Activated T-helper 1 cell treated with anti-CD3 and anti-CD28 coated beads, Interleukin-2, amount 50 U/mL, for 16 hours (primary cell): ENCODE measurements around the gene DUOXA1.

ENCODE experiments used
- DNase-seq, 2 donors: peaks; one replicate each; pipeline ENCODE4 v3.0.0-alpha.2; 2020; ENCODE audit warnings: low read depth in 1 of 2, low spot score in 1 of 2

The DUOXA1 gene, protein sequence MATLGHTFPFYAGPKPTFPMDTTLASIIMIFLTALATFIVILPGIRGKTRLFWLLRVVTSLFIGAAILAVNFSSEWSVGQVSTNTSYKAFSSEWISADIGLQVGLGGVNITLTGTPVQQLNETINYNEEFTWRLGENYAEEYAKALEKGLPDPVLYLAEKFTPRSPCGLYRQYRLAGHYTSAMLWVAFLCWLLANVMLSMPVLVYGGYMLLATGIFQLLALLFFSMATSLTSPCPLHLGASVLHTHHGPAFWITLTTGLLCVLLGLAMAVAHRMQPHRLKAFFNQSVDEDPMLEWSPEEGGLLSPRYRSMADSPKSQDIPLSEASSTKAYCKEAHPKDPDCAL

DNA sequence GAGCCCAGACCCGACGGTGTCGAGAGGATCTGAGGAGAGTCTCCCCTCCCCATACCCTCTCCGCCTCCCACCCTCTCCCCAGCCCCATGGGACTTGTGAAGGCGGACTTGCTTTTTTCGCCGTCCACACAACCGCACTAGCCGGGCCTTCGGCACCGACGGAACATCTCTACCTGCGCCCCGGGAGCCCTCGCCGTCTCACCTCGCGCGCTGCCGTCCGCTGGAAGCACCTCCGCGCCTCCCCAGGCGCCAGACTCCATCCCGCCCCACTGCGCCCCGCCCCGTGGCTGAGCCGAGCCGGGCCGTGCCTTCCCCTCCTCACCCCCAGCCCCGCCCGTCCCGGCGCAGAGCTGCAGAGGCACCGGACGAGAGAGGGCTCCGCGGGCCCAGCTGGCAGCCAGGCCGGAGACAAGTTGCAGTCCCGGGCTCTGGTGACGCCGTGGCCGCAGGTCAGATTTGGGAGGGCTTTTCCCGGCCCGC is at the start of gene DUOXA1, which contains the start of gene DUOX1:
Gene DUOXA1, minus strand, starts transcription at position 229 of the 479 bp plus-strand sequence. CDS start 6,865 bp downstream, outside the sequence.
Gene DUOX1, plus strand, starts transcription at position 344 of the 479 bp plus-strand sequence. CDS start 1,973 bp downstream, outside the sequence.
- peak in 1 of 2 donors; percentile 17 for DNase-seq

DNA sequence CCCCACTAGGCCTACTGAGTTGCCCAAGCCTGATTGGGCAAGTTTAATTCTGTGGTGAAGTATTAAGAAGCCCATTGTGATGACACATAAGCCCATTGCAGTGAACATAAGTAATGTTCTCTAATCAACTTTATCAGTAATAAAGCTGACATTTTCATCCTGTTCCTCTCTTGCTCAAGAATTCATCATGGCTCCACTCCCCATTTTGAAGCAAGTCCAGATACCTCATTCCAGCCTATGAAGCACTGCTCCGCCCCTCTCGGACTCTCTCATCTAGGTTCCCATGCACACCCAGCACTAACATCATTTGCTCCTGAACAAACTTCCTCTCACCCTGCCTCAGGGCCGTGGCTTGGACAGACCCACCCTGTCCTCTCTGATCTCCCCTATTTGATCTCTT is 47.6 kb upstream of the DUOXA1 start:
- DNase-seq = no peak

DNA sequence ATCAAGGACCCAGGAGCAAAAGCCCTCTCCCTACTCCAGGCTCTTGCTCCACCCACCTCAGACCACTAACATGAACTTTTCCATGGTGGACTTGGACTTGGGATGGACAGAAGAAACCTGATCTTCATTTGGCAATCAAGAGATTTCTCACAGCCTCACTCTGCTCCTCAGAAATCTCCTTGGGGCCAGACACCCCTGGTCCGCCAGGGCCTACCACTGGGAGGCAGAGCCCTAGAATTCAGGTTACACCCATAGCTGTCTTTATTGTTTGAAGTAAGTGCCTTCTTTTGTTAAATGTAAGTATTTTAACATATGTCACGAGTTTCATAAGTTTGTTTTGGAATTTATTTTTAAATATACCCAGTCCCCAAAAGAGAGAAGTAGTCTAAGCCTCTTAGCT is 44.9 kb upstream of the DUOXA1 start:
- DNase-seq = no peak

DNA sequence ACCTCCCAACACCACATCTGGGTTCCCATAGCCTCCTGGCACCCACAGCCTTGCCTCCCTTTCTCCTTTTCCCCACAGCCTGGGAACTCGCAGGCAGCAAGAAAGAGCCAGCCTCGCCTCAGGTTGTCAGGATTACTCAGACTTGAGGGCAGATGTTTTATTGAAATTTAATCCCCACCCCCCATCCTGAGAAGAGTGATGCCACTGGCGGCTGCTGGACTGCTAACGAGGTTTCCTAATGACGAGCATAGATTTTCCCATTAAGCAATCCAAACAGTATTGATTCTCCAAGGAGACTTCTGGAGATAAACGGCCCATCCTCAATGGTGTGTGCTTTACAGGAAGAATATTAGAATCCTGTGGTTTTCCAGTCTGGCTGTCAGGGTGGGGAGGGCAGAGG is 44.4 kb upstream of the DUOXA1 start:
- DNase-seq = no peak

DNA sequence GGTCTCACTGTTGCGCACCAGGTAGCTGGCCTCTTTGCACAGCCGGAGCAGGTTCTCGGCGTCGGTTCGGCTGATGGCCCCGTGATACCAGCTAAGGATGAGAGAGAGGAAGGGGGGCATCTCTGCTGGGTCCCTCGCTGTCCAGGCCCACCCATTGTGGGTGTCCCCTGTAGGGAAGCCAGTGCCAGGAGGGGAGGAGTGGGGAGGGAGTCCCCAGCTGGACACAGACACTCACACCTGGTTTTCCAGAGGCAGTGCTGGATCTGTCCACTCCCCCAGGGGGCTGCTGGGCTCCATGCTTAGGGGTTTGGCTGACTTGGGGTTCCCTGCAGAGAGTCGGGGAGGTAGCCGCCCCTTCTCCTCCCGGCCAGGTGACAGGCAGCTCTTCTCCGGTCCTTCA is 42.2 kb upstream of the DUOXA1 start:
- no peak for DNase-seq

DNA sequence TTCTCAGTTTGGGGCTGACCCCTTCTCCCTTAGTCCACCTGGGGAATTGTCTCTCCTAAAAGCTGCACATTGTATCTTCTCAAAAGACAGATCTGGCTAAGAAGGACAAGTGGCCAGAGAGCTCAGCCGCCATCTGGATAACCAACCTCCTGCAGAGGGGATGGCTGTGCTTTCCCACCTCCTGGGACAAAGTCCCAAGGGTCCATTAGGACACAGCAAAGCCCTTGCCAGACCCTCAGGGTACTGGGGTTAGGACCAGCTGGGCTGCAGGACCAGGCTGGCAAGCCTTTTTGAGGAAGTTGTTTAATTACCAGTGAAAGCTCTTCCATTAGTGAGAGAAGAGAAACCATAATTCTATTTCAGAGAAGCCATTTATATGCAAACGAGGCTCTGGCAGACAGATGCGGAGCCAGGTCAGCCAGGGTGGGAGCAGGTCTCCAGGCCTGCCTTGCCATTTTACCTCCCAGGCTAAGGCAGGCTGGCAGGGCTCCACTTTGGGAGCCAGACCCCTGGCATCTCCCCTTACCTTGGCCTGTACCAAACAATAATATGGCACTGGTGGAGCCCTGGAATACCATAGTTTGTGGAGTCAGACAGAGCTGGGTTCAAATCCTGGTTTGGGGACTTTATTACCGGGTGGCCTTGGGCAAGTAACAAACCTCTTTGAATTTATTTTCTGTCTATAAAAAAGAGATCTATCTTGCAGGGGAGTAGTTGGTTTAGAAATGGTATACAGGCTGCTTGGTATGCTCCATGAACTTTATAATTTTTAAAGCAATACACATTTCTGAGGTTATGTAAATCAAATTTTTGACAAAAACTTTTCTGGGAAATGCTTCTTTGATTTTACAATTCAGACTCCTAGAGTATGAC is 40.2 kb upstream of the DUOXA1 start:
- DNase-seq = no peak

DNA sequence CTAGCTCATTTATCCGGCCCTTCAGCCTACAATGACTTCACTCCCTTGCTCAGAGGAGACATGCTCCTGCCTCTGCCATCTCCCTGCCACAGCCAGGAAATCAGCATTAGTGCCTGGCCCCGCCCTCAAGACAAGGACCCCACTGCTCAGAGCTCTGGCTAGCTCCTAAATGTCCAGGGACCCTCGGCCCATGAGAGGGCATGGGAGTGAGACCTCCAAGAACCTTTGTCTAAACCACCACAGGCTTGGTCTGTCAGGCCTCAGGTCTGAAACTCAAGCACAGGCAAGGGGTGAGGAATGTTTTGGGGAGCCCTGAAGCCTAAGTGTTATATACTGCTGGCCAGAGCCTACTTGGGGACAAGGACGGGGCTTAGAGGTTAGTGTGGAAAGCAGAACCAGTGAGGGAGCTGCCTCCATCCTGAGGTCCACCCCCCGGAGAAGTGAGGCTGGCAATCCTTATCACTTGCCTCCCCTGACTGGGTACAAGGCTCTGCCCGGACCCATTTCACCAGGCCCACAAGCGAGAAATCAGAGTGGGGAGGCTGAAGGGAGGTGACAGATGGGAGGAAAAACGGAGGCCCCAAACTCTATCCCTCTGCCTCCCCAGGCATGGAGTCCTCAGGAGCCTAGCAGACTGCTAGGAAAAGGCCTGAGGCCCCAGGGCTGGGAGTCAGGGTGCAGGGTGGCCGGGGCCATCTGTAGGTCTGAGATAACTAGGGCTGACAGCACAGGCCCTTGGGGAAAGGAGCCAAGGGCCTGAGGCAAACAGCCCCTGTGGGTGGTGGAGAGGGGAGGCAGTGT is 39.3 kb upstream of the DUOXA1 start:
- DNase-seq = no peak

DNA sequence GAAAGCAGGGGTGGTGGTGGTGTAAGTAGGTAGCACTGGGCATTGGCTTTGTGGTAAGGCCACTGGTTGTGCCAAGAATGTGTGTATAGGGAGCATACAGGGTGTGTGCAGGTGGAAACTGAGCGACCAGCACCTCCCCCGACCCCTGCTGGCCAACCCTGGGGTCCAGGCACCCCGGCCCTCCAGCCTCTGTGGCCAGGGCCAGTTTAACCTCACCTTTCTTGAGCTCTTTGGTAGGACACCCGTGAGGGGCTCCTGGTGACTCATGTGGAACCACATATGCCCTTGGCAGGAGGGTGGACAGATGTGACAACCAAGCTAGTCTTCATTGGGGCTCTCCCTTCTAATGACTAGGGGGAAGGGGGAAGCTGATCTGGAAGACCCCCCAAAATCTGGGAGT is 38.6 kb upstream of the DUOXA1 start:
- DNase-seq = no peak

DNA sequence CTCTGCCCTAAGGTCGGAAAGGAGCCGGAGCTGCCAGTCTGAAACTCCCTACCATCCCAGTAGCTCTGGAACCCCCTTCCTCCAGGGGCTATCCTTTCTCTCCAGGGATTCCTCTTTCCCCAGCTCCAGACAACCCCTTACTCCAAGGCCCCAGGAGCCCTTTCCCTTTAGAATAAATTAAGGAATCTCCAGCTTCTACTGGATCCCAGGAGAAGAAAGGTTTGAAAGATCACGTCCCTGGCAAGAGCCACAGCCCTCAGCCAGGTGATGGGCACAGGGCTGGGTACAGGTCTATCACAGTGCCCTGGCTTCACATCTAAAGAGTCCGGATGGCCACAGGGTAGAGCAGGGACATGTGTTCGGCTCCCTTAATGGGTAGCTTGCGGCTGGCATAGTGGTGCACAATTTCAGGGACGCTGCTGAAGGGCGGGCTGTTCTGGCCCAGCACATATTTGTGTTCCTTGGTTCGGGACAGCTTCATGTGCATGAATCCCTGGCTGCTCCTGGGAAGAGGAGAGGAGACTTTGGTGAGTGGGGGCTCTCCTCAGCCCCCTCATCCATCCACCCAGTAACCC is 38.0 kb upstream of the DUOXA1 start:
- no peak for DNase-seq

DNA sequence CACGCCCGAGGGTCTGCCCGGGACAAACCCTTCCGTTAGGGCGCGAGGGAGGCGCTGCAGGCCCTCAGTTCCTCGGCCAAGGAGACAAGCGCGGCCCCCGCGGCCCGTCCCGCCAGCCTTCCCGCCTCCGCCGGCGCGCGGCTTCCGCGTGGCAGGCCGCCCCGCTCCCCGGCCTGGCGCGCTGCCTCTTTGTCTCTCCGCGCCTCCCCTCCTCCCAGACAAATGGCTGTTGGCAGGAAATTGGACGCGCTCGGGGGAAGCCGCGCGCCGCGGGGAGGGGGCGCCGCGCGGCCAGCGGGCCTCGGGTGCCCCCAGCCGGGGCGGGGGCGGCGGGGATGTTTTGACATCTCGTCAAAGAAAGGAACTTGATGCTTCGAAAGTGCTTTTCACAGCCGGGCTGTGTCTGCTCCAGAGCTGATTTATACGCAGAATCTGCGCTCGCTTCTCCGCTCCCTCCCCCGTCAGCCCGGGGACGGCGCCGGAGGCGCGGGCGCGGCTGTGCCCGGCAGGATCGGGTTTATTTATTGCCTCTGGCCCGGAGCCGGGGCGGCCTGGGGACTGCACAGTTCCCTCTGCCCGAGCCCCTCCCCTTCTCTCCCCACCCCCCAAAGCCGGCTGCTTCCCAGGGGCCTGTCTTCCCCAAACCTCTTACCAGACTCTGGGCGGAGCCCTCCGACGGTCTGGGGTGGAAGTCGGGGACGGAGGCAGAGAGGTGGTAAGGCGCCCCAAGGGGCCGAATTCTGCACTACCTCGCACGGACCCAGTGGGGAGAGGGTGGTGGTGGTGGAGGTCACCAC is 37.4 kb upstream of the DUOXA1 start:
- DNase-seq = peak; percentile 70 to 71

DNA sequence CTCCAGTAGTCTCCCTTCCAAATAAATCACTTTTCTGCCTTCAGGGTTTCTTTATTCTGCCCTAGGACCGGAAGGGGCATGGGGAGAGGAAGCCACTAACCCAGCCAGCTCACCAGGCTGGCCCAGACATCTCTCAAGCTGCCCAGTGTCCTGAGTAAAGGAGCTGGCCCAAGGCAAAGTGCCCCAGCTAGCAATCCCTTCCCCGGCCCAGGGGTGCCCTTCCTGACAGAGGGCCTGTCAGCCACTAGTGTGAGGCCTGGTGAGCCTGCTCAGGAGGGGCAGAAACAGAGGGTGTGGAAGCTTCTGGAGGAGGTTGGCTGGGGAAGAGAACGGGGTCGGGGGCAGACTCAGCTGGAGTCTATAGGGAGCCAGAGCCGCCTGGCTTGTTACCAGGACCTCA is 35.9 kb upstream of the DUOXA1 start:
- no peak for DNase-seq

DNA sequence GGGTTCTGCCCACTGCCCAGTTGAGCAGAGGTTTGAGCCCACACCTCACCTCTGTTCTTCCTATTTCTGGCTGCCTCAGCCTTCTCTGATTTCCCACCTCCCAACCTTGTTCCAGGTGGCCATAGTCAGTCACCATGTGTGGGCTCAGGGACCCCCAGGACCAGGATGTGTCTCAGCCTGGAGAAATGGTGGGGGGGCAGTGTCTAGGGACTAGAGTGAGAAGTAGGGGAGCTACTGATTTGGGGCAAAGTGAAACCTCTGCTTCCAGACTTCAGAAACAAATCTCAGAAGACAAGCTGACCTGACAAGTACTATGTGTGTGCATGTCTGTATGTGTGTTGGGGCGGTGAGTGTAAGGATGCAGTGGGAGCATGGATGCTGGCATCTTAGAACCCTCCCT is 35.2 kb upstream of the DUOXA1 start:
- DNase-seq = no peak

DNA sequence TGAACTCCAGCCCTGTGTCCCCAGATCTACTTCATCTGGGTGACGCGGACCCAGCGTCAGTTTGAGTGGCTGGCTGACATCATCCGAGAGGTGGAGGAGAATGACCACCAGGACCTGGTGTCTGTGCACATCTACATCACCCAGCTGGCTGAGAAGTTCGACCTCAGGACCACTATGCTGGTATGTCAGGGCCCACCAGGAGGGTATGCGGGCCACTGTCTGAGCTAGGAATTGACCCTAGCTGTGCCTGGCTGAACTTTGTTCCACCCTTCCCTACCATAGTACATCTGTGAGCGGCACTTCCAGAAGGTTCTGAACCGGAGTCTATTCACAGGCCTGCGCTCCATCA is 33.8 kb upstream of the DUOXA1 start:
- DNase-seq = no peak

DNA sequence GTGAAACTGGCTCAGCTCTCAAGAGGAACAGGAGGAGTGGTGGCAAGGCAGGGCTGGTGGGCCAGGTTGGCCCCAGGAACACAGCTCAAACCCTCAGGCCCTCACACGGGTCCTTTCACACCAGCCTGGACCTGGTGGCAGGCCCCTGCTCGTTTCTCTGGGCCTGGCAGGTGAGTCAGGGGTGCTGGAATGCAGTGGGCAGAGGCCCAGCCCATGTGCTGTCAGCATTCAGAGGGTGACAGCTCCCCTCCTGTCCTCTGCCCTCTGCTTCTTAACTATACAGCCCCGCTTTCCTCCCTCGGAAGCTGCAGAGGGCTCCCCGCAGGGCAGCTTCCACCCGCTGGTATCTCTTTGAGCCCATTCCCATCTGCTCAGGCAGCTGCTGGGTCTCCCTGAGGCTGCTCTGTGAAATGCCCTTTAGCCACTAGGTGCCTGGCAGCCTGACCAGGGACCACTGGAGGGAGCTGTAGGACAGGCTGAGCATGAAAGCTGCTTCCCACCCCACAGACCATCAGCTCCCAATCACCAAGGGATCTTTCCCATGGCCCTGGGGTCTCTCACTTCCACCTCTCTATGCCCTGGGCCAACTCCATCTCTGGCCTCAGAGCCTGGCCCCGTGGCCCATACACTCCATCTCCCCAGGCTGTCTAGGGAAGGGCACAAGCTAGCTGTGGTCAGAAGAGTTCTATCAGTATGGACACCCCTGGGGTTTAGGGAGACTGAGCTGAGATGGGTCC is 33.3 kb upstream of the DUOXA1 start:
- DNase-seq = peak; percentile 20 to 30

DNA sequence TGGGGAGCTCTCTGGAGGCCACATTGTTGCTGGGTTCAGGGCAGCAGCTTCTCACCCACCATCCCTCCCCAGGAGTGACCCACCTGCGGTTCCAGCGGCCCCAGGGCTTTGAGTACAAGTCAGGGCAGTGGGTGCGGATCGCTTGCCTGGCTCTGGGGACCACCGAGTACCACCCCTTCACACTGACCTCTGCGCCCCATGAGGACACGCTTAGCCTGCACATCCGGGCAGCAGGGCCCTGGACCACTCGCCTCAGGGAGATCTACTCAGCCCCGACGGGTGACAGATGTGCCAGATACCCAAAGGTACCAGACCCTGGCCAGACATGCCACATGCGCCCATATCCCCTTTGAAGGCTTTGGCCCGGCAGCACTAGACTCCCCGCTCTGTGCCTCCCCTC is 32.0 kb upstream of the DUOXA1 start:
- no peak for DNase-seq

DNA sequence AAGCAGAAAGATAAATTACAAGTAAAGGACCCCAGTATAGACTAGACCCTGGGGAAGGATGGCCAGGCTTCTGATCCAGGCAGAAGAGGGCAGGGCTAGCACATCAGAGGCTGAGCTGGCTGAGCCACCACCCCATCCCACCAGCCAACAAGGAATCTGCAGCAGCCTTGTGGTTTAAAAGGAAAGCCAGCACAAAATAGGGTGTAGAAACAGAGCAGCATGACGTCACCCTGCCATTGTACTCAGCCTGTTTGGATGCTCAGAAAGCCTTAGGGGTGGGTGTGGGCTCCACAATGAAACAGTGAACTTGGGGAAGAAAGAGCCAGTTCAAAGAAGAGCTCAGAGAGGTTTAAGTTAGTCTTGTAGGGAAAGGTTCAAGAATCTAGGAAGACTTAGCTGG is 28.3 kb upstream of the DUOXA1 start:
- no peak for DNase-seq

DNA sequence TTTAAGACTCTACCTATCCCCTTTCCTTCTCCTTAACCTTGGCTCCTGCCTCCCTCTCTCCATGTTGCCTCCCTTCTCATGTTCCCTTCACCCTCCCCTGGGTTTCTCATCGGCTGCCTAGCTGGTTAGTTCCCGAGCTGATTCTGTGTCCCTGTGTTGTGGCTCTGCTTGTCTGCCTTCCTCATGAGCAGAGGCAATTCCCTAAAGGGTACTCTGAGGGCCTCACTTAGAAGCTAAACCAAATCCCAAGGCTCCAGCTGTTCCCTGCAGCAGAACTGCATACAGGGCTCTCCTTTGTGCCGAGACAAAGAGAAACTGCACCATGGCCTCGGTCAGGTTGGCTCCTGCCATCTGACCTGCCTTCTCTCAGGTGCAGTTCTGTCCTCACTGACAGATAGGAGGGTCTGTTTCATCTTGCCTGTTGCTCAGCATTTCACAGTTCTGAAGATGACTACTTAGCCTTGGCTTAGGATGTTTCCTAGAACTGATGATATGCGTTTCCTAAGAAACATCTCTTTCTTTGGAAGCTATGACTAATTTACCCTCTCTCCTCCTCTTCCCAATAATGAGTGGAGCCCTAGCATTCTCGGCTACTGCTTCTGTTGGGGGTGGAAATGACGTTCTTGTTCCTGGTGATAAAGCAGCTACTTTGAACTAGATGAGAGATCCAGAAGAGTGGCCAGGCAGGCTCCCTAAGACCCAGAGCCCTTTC is 27.2 kb upstream of the DUOXA1 start:
- no peak for DNase-seq

DNA sequence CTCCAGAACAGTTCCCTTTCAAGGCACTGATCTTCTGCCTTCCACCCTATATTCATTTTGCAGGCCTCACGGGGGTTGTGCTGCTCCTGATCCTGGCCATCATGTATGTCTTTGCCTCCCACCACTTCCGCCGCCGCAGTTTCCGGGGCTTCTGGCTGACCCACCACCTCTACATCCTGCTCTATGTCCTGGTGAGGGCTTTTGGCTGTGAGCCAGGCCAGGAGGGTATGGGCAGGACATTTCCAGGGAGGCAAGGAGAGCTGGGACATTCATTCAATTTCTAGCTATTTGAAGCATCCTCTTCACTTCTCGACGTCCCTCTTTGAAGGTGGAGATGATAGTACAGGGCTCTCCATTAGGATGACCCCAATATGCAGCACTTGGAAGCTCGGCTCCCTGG is 26.1 kb upstream of the DUOXA1 start:
- no peak for DNase-seq
